ENCODE data around the gene MGLL.
"Not testable (repeated sequence)": the region's sequence is repeated elsewhere in the genome, so short reads cannot be mapped to it uniquely, and the experiment has no call there.

The MGLL gene

GRCh38 chr3:127685708-127686511, 136.4 kb downstream of the MGLL start:
- DNase-seq = no peak

GRCh38 chr3:127684871-127685707, 137.2 kb downstream of the MGLL start:
- no peak for DNase-seq

GRCh38 chr3:127682561-127682960, 139.8 kb downstream of the MGLL start:
- no peak for DNase-seq

- DNase-seq = not testable (repeated sequence)
These were observed 140.2 kb downstream of the MGLL start for GRCh38 chr3:127682175-127682554.

- DNase-seq = no peak
These were observed 141.5 kb downstream of the MGLL start for GRCh38 chr3:127680798-127681221.

- DNase-seq = no peak
These were observed 142.1 kb downstream of the MGLL start for GRCh38 chr3:127680146-127680661.

- DNase-seq = no peak
These were observed 142.7 kb downstream of the MGLL start for GRCh38 chr3:127679534-127680145.

GRCh38 chr3:127678611-127679533, 143.4 kb downstream of the MGLL start:
- DNase-seq = no peak

GRCh38 chr3:127678315-127678599, 144.1 kb downstream of the MGLL start:
- no peak for DNase-seq

GRCh38 chr3:127677541-127678314, 144.6 kb downstream of the MGLL start:
- no peak for DNase-seq

GRCh38 chr3:127676921-127677351, 145.4 kb downstream of the MGLL start:
- DNase-seq = no peak

GRCh38 chr3:127676456-127676855, 145.9 kb downstream of the MGLL start:
- no peak for DNase-seq

GRCh38 chr3:127675651-127676391, 146.5 kb downstream of the MGLL start:
- no peak for DNase-seq

- DNase-seq = no peak
These were observed 147.5 kb downstream of the MGLL start for GRCh38 chr3:127674790-127675189.

- DNase-seq = no peak
These were observed 148.1 kb downstream of the MGLL start for GRCh38 chr3:127674101-127674721.

GRCh38 chr3:127673191-127674100, 148.9 kb downstream of the MGLL start:
- no peak for DNase-seq

GRCh38 chr3:127672429-127673190, 149.7 kb downstream of the MGLL start, which contains the start of gene ABTB1:
Gene ABTB1, plus strand, starts transcription at chr3:127672952. Its CDS starts 74 bp downstream, at chr3:127673026.
- peak; percentile 49 for DNase-seq

Data from DMS 273 treated with DMSO at 0.1 percent for 48 hours (cell line).